Subcutaneous adipose tissue (tissue), 4 donors: Measurements from ENCODE around the gene CLASP1. TPM values are rescaled to one million over a fixed set of nuclear protein-coding genes. Genes with fewer than 3 reads are reported as not detected.

ENCODE experiments used
- CTCF ChIP-seq: fragments of 450-650 bp; IDR thresholded peaks from one replicate; pipeline ENCODE4 v1.5.1; 2016; ENCODE audit warnings: low read depth, mild to moderate bottlenecking, control low read depth, antibody characterized with exemption, moderate library complexity
- total RNA-seq, 4 donors: library from RNA; depleted of rRNA; stranded (reverse); fragments of >200 nt; gene quantifications; one replicate each; pipeline ENCODE4 v1.1.0, GENCODE V29; 2016

CLASP1 gene
- total RNA-seq, 4 donors from 2014 or later, result 94.0 to 166 (median 112) TPM

GRCh38 chr2:121340926-121341325 is 308.3 kb downstream of the CLASP1 start:
- TF ChIP-seq CTCF, result no peak

GRCh38 chr2:121338281-121338680 is 311.0 kb downstream of the CLASP1 start:
- TF ChIP-seq CTCF, result no peak

- no peak for TF ChIP-seq CTCF
Measured at GRCh38 chr2:121336528-121337294, 312.6 kb downstream of the CLASP1 start.

GRCh38 chr2:121335294-121336290 is 313.7 kb downstream of the CLASP1 start:
- no peak for TF ChIP-seq CTCF

- TF ChIP-seq CTCF, result no peak
Measured at GRCh38 chr2:121334581-121335293, 314.5 kb downstream of the CLASP1 start.

- TF ChIP-seq CTCF, result no peak
Measured at GRCh38 chr2:121333834-121334558, 315.3 kb downstream of the CLASP1 start.
